Motor neuron (in vitro differentiated cells): ENCODE measurements around the gene CNTN5. TPM values are rescaled to one million over a fixed set of nuclear protein-coding genes. Genes with fewer than 3 reads are reported as not detected.
A peak's percentile ranks its signal among the peaks of the same experiment; 100 is the strongest.

Source experiments
- ATAC-seq, 8 experiments: fragments of 200-7000 bp; cut with Tn5 transposase; replicated peaks in 6 of 8; 2 replicates each; pipeline ENCODE4 v1.8.0; 2021; ENCODE audit warnings: mild to moderate bottlenecking in 8 of 8, moderate library complexity in 8 of 8
- H3K27ac ChIP-seq, 2 donors: fragments of 250-450 bp; sonication (Bioruptor Pico); 2 replicates each; pipeline ENCODE4 v1.9.0; 2021; ENCODE audit warnings: antibody characterized with exemption in 2 of 2, mild to moderate bottlenecking in 2 of 2, moderate library complexity in 1 of 2
- H3K4me1 ChIP-seq, 2 donors: fragments of 250-450 bp; sonication (Bioruptor Pico); replicated peaks in 1 of 2; 2 replicates each; pipeline ENCODE4 v1.6.1; 2021; ENCODE audit warnings: antibody characterized with exemption in 2 of 2, mild to moderate bottlenecking in 2 of 2, moderate library complexity in 1 of 2
- H3K4me3 ChIP-seq, 5 donors: fragments of 250-450 bp; sonication (Bioruptor Pico); 2 replicates each; pipeline ENCODE4 v1.9.0; 2021; ENCODE audit warnings: antibody characterized with exemption in 5 of 5, mild to moderate bottlenecking in 5 of 5, moderate library complexity in 4 of 5
- WGBS, 10 experiments: fragments of 450-650 bp; shearing (Covaris generic); methylation state at CpG; one replicate each; pipeline ENCODE4 v1.0.0; 2022; 5-methylcytosine and 5-hydroxymethylcytosine counted together
- in situ Hi-C, 9 experiments: fragments of 400-800 bp; cut with MboI; loops; one replicate each; pipeline ENCODE4 v1.15.0; 2021; ENCODE audit warnings: low sequenced_read_pairs in 9 of 9, low pct_unique_long_range_greater_than_20kb in 2 of 9; ENCODE audit not compliant: unreplicated experiment in 9 of 9
- total RNA-seq, 8 experiments: library from RNA; unstranded; fragments of 300-600 nt; gene quantifications; 2 replicates each; pipeline versions ENCODE4 v1.2.3 to v1.2.4, GENCODE V29; 2022

The CNTN5 gene
- total RNA-seq, 8 experiments from 2014 or later: 3.1 to 22.7 (median 14.1) TPM; not detected in 2

- H3K4me3 ChIP-seq: no peak overlapping the region
- no peak overlapping the region for H3K27ac ChIP-seq
- peaks cover 0 to 11% of the 10 kb centered on the region in 2 donors for H3K4me1 ChIP-seq
- peak in 4 of 8 experiments; percentile 48 to 85 (median 81) for ATAC-seq
- in situ Hi-C loops: no loop called here
- WGBS, 10 experiments: 0 to 100% (median 50%) methylated on average over 1 to 4 of the region's 4 CpGs
Observed at GRCh38 chr11:99567334-99567956, 546.7 kb downstream of the CNTN5 start.

- in situ Hi-C loops: no loop called here
- WGBS, 10 experiments: 0 to 89% (median 70%) methylated on average over 1 of the region's 1 CpG; no CpG with 5 or more reads in 2 of the 10 experiments
- no peak overlapping the region for H3K4me3 ChIP-seq
- ATAC-seq: no peak
- peaks cover 0 to 11% of the 10 kb centered on the region in 2 donors for H3K4me1 ChIP-seq
- H3K27ac ChIP-seq: no peak overlapping the region
Observed at GRCh38 chr11:99568808-99569207, 548.1 kb downstream of the CNTN5 start.

- ATAC-seq: peak in 3 of 8 experiments; percentile 20 to 42 (median 30)
- 0 to 50% (median 33%) methylated on average over 1 to 2 of the region's 2 CpGs; no CpG with 5 or more reads in 1 of the 10 experiments for WGBS, 10 experiments
- Histone ChIP-seq H3K4me1 (peaks cover 0 to 11% of the 10 kb centered on the region in 2 donors), H3K4me3 (no peak overlapping the region), H3K27ac (no peak overlapping the region)
- in situ Hi-C loops: no loop called here
Observed at GRCh38 chr11:99571094-99571493, 550.3 kb downstream of the CNTN5 start.

GRCh38 chr11:99584830-99585229 is 564.1 kb downstream of the CNTN5 start:
- no peak for ATAC-seq
- H3K4me1 ChIP-seq: peaks cover 0 to 8% of the 10 kb centered on the region in 2 donors
- H3K27ac ChIP-seq: no peak overlapping the region
- in situ Hi-C loops: no loop called here
- no peak overlapping the region for H3K4me3 ChIP-seq

- in situ Hi-C loops: no loop called here
Observed at GRCh38 chr11:99585606-99586005, 564.9 kb downstream of the CNTN5 start.

GRCh38 chr11:99589771-99590170 is 569.0 kb downstream of the CNTN5 start:
- no peak for ATAC-seq
- H3K27ac ChIP-seq: no peak overlapping the region
- in situ Hi-C loops: no loop called here
- 11 to 100% (median 81%) methylated on average over 1 to 2 of the region's 2 CpGs; no CpG with 5 or more reads in 1 of the 10 experiments for WGBS, 10 experiments
- no peak overlapping the region for H3K4me3 ChIP-seq
- H3K4me1 ChIP-seq: peaks cover 0 to 8% of the 10 kb centered on the region in 2 donors

More at GRCh38 chr11:99585606-99586005, 564.9 kb downstream of the CNTN5 start:
- Histone ChIP-seq H3K27ac (no peak overlapping the region), H3K4me3 (no peak overlapping the region), H3K4me1 (peaks cover 0 to 8% of the 10 kb centered on the region in 2 donors)
- no peak for ATAC-seq
- 0 to 42% (median 25%) methylated on average over 1 to 4 of the region's 4 CpGs for WGBS, 10 experiments

- H3K4me1 ChIP-seq: no peaks in the 10 kb centered on the region
- in situ Hi-C loops: no loop called here
- H3K4me3 ChIP-seq: no peak overlapping the region
- no peak overlapping the region for H3K27ac ChIP-seq
- no peak for ATAC-seq
- 10 to 100% (median 77%) methylated on average over 1 to 4 of the region's 4 CpGs for WGBS, 10 experiments
Observed at GRCh38 chr11:99592266-99592665, 571.5 kb downstream of the CNTN5 start.

GRCh38 chr11:99593197-99593596 is 572.4 kb downstream of the CNTN5 start:
- H3K4me3 ChIP-seq: no peak overlapping the region
- 0 to 100% (median 75%) methylated on average over 1 of the region's 1 CpG for WGBS, 10 experiments
- no peak overlapping the region for H3K27ac ChIP-seq
- no peak for ATAC-seq
- no peaks in the 10 kb centered on the region for H3K4me1 ChIP-seq
- in situ Hi-C loops: no loop called here

GRCh38 chr11:99601179-99601578 is 580.4 kb downstream of the CNTN5 start:
- 0 to 92% (median 70%) methylated on average over 1 of the region's 1 CpG; no CpG with 5 or more reads in 1 of the 10 experiments for WGBS, 10 experiments
- Histone ChIP-seq H3K4me3 (no peak overlapping the region), H3K27ac (no peak overlapping the region), H3K4me1 (no peaks in the 10 kb centered on the region)
- ATAC-seq: no peak
- in situ Hi-C loops: no loop called here

- Histone ChIP-seq H3K27ac (no peak overlapping the region), H3K4me1 (no peaks in the 10 kb centered on the region), H3K4me3 (no peak overlapping the region)
- in situ Hi-C loops: no loop called here
- ATAC-seq: peak in 1 of 8 experiments; percentile 67
- 0 to 93% (median 43%) methylated on average over 1 to 3 of the region's 3 CpGs; no CpG with 5 or more reads in 1 of the 10 experiments for WGBS, 10 experiments
Observed at GRCh38 chr11:99614352-99614751, 593.6 kb downstream of the CNTN5 start.

GRCh38 chr11:99630629-99631028 is 609.9 kb downstream of the CNTN5 start:
- in situ Hi-C loops: no loop called here
- peak in 5 of 8 experiments; percentile 39 to 89 (median 67) for ATAC-seq
- WGBS, 10 experiments: 4 to 80% (median 39%) methylated on average over 1 to 5 of the region's 5 CpGs

GRCh38 chr11:99631618-99632017 is 610.9 kb downstream of the CNTN5 start:
- WGBS, 10 experiments: 0 to 100% (median 50%) methylated on average over 1 of the region's 1 CpG; no CpG with 5 or more reads in 3 of the 10 experiments
- in situ Hi-C loops: no loop called here

More at GRCh38 chr11:99630629-99631028, 609.9 kb downstream of the CNTN5 start:
- H3K4me1 ChIP-seq: peaks cover 0 to 19% of the 10 kb centered on the region in 2 donors
- H3K27ac ChIP-seq: no peak overlapping the region
- H3K4me3 ChIP-seq: no peak overlapping the region

GRCh38 chr11:99632969-99633368 is 612.2 kb downstream of the CNTN5 start:
- ATAC-seq: peak in 2 of 8 experiments; percentile 47 to 49
- Histone ChIP-seq H3K4me3 (no peak overlapping the region), H3K4me1 (peaks cover 0 to 13% of the 10 kb centered on the region in 2 donors), H3K27ac (no peak overlapping the region)
- in situ Hi-C loops: no loop called here
- WGBS, 10 experiments: 0 to 100% (median 79%) methylated on average over 1 to 2 of the region's 2 CpGs

More at GRCh38 chr11:99631618-99632017, 610.9 kb downstream of the CNTN5 start:
- ATAC-seq: no peak
- Histone ChIP-seq H3K27ac (no peak overlapping the region), H3K4me3 (no peak overlapping the region), H3K4me1 (peaks cover 0 to 19% of the 10 kb centered on the region in 2 donors)

- WGBS, 10 experiments: 4 to 100% (median 79%) methylated on average over 1 to 4 of the region's 4 CpGs
- Histone ChIP-seq H3K27ac (no peak overlapping the region), H3K4me1 (peaks cover 0 to 8% of the 10 kb centered on the region in 2 donors), H3K4me3 (no peak overlapping the region)
- in situ Hi-C loops: no loop called here
- ATAC-seq: no peak
Observed at GRCh38 chr11:99634581-99634980, 613.8 kb downstream of the CNTN5 start.
